Measurements from ENCODE around the gene DCXR. TPM values are rescaled to one million over a fixed set of nuclear protein-coding genes. Genes with fewer than 3 reads are reported as not detected.
A peak's percentile ranks its signal among the peaks of the same experiment; 100 is the strongest.

The DCXR gene
- total and polyA plus RNA-seq, 4 experiments from 2014 or later: 65.9 to 164 (median 92.9) TPM

DNA sequence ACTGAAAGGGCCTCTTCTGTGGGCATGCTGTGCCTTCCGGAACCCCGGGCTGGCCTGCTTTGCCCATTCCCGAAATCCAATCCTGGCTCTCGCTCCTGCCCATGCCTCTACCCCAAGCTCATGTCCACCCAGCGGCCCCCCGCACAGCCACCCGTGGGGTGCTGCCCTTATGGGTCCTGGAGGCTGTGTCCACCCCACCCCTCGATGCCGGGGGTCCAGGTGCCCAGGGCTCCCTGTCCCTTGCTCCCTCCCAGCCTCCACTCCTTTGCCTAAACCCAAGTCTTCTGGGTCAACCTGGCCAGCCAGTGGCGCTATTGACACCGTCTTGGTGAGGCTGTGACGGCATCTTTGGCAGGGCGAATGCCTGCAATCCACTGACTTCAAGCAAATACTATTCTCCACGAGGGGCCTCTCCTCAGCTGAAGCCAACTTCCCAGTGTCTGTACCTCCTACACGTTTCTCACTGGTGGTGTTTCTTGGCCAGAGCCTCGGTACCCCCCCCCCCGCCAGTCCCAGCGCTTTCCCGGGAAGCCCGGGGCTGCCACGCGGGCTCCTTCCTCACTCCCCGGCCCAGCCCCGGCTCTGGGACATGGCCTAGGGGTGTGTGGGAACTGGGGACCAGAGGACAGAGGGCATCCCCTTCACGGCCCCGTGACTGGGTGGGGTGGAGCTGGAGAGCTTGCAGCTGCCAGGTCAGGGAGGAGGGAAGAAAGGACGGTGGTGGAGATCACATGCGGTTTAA, 40.3 kb upstream of the DCXR start:
- ChIA-PET POLR2A (ENCODE audit: partially characterized antibody) (interaction anchor here (0.8 kb wide), 1 partner anchor 20 kb away, joined by 3 read pairs; the partner anchor contains the start of gene FASN), CTCF (ENCODE audit: partially characterized antibody) (no interaction called here)
- H3K27ac ChIP-seq (ENCODE audit: low read depth, low read length): no peak overlapping the region
- no peaks in the 10 kb centered on the region for H3K9me3 ChIP-seq (ENCODE audit: control insufficient read depth in 1 of 2, low read length in 2 of 2)
- intact Hi-C loops (cut with micrococcal nuclease): no loop called here
- peaks cover 11% of the 10 kb centered on the region for H3K36me3 ChIP-seq (ENCODE audit: insufficient read depth, low read length)
- Mint-ChIP-seq H3K27me3 (no peaks in the 10 kb centered on the region), H3K4me1 (no peaks in the 10 kb centered on the region), H3K36me3 (peaks cover 3 to 6% of the 10 kb centered on the region in 2 donors), H3K27ac (peak overlapping the region in 1 of 7 donors; percentile 27), H3K4me3 (no peak overlapping the region), H3K9me3 (peaks cover 0 to 4% (median 0%) of the 10 kb centered on the region in 8 donors)
- no peak for DNase-seq
- H3K27me3 ChIP-seq (ENCODE audit: insufficient read depth, low read length): no peaks in the 10 kb centered on the region
- H3K4me1 ChIP-seq (ENCODE audit: insufficient read depth, low read length): no peaks in the 10 kb centered on the region
- H3K4me3 ChIP-seq (ENCODE audit: low read length in 2 of 2): no peak overlapping the region

DNA sequence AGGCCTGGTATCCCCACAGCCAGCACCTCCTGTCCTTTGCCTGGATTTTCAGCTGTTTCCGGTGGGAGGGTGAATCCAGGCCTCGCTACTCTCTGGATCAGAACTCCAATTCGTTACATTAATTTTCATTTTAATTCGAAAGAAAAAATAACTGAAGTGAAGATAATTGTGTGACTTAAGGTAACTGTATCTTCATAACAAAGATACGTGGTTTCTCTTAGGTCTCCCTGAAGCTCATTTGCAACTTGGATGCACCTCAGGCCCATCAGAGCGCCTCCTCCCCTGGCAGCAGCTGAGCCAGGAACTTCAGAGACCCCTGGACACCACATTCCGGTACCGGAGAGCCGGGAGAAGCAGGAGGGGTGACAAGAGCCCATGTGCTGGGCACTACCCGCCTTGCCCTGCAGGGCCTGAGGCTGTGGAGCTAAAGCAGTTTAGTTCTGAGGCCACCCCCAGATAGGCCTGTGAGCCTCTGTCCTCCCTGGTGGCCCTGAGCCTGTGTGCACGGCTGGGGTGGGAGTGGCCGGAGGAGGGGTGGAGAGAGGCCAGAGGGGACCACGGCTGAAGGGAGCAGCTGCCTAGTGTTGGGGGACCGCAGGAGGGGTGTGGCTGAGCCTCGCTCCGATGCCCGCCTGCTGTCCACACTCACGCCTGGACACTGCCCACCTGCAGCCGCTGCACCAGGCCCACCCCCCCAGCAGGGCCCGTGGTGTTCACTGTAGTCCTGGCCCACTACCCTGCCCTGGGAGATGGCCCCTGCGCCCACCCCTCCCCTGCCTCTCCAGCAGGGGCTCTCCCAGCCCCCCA, 39.5 kb upstream of the DCXR start:
- Mint-ChIP-seq H3K36me3 (peaks cover 3 to 6% of the 10 kb centered on the region in 2 donors), H3K27ac (peak overlapping the region in 1 of 7 donors; percentile 30), H3K9me3 (peaks cover 0 to 4% (median 0%) of the 10 kb centered on the region in 8 donors), H3K4me3 (no peak overlapping the region), H3K27me3 (no peaks in the 10 kb centered on the region), H3K4me1 (no peaks in the 10 kb centered on the region)
- H3K27ac ChIP-seq (ENCODE audit: low read depth, low read length): no peak overlapping the region
- H3K4me3 ChIP-seq (ENCODE audit: low read length in 2 of 2): no peak overlapping the region
- no peaks in the 10 kb centered on the region for H3K4me1 ChIP-seq (ENCODE audit: insufficient read depth, low read length)
- ChIA-PET CTCF (ENCODE audit: partially characterized antibody) (no interaction called here), POLR2A (ENCODE audit: partially characterized antibody) (interaction anchor here (0.8 kb wide), 1 partner anchor 21 kb away, joined by 3 read pairs; the partner anchor contains the start of gene FASN)
- no peak for DNase-seq
- no peaks in the 10 kb centered on the region for H3K27me3 ChIP-seq (ENCODE audit: insufficient read depth, low read length)
- H3K36me3 ChIP-seq (ENCODE audit: insufficient read depth, low read length): peaks cover 10% of the 10 kb centered on the region
- intact Hi-C loops (cut with micrococcal nuclease): no loop called here
- H3K9me3 ChIP-seq (ENCODE audit: control insufficient read depth in 1 of 2, low read length in 2 of 2): no peaks in the 10 kb centered on the region

DNA sequence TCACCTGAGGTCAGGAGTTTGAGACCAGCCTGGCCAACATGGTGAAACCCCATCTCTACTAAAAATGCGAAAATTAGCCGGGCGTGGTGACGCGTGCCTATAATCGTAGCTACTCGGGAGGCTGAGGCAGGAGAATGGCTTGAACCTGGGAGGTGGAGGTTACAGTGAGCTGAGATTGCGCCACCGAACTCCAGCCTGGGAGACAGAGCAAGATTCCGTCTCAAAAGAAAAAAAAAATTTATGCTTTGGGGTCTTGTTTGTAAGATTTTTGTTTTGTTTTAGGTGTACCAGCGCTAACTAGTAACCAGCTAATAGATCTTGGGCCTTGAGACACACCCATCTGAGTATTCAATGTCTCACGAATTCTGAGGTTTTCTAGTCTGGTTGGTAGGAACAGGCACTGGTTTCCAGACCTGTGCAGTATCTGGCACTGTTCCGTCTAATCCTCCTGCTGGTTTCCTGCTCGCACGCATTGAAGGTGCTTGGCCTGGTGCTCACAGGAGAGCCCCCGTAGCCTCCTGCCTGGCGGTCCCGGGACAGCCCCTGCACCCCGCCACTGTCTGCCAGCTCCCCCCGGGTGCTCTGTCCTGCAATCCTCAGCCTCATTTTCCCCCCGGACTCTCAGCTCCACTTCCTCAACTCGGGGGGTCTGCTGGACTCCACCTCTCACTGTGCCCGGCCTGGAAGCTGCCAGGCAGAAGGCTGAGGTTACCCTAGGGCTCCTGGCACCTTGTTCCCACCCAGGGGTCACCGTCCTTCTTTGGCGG, 38.7 kb upstream of the DCXR start:
- no peaks in the 10 kb centered on the region for H3K27me3 ChIP-seq (ENCODE audit: insufficient read depth, low read length)
- no peak overlapping the region for H3K4me3 Mint-ChIP-seq
- POLR2A ChIA-PET (ENCODE audit: partially characterized antibody): no interaction called here
- H3K4me3 ChIP-seq (ENCODE audit: low read length in 2 of 2): no peak overlapping the region
- no peaks in the 10 kb centered on the region for H3K27me3 Mint-ChIP-seq
- H3K27ac Mint-ChIP-seq: peak overlapping the region in 1 of 7 donors; percentile 30
- H3K36me3 Mint-ChIP-seq: peaks cover 3 to 6% of the 10 kb centered on the region in 2 donors
- intact Hi-C loops (cut with micrococcal nuclease): no loop called here
- CTCF ChIA-PET (ENCODE audit: partially characterized antibody): no interaction called here
- no peaks in the 10 kb centered on the region for H3K9me3 ChIP-seq (ENCODE audit: control insufficient read depth in 1 of 2, low read length in 2 of 2)
- no peaks in the 10 kb centered on the region for H3K4me1 Mint-ChIP-seq
- no peak overlapping the region for H3K27ac ChIP-seq (ENCODE audit: low read depth, low read length)
- H3K9me3 Mint-ChIP-seq: peaks cover 0 to 4% (median 0%) of the 10 kb centered on the region in 8 donors
- H3K4me1 ChIP-seq (ENCODE audit: insufficient read depth, low read length): no peaks in the 10 kb centered on the region
- DNase-seq: no peak
- peaks cover 6% of the 10 kb centered on the region for H3K36me3 ChIP-seq (ENCODE audit: insufficient read depth, low read length)

GRCh38 chr17:82073446-82073845, 35.9 kb upstream of the DCXR start:
- Histone ChIP-seq H3K36me3 (ENCODE audit: insufficient read depth, low read length) (no peaks in the 10 kb centered on the region), H3K4me3 (ENCODE audit: low read length in 2 of 2) (no peak overlapping the region), H3K27me3 (ENCODE audit: insufficient read depth, low read length) (no peaks in the 10 kb centered on the region), H3K27ac (ENCODE audit: low read depth, low read length) (no peak overlapping the region), H3K4me1 (ENCODE audit: insufficient read depth, low read length) (no peaks in the 10 kb centered on the region), H3K9me3 (ENCODE audit: control insufficient read depth in 1 of 2, low read length in 2 of 2) (no peaks in the 10 kb centered on the region)
- Mint-ChIP-seq H3K4me1 (no peaks in the 10 kb centered on the region), H3K27me3 (no peaks in the 10 kb centered on the region), H3K27ac (no peak overlapping the region), H3K4me3 (no peak overlapping the region), H3K36me3 (peaks cover 0 to 2% of the 10 kb centered on the region in 2 donors), H3K9me3 (peaks cover 0 to 4% (median 0%) of the 10 kb centered on the region in 8 donors)
- intact Hi-C loops (cut with micrococcal nuclease): no loop called here
- ChIA-PET POLR2A (ENCODE audit: partially characterized antibody) (no interaction called here), CTCF (ENCODE audit: partially characterized antibody) (interaction anchor here (0.6 to 0.8 kb wide), 2 partner anchors 36 to 43 kb away, joined by 3 read pairs; partner anchors contain the start of gene DCXR)
- DNase-seq: no peak

DNA sequence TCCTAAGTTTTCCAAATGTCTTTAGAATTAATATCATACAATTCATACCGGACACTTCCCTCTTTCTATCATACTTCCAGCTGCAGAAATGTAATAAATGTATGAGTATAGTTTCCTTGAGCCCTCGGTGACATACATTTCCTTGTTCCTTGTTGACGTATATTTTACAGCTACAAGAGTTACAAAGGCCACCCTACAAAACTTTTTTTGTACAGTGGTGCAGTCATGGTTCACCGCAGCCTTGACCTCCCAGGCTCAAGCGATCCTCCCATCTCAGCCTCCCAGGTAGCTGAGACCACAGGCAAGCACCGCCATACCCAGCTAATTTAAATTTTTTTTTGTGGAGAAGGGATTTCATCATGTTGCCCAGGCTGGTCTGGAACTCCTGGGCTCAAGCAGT, 35.3 kb upstream of the DCXR start:
- Histone ChIP-seq H3K27me3 (ENCODE audit: insufficient read depth, low read length) (no peaks in the 10 kb centered on the region), H3K36me3 (ENCODE audit: insufficient read depth, low read length) (no peaks in the 10 kb centered on the region), H3K9me3 (ENCODE audit: control insufficient read depth in 1 of 2, low read length in 2 of 2) (no peaks in the 10 kb centered on the region), H3K4me3 (ENCODE audit: low read length in 2 of 2) (no peak overlapping the region), H3K4me1 (ENCODE audit: insufficient read depth, low read length) (no peaks in the 10 kb centered on the region), H3K27ac (ENCODE audit: low read depth, low read length) (no peak overlapping the region)
- Mint-ChIP-seq H3K4me3 (no peak overlapping the region), H3K27ac (no peak overlapping the region), H3K9me3 (peaks cover 0 to 4% (median 0%) of the 10 kb centered on the region in 8 donors), H3K36me3 (no peaks in the 10 kb centered on the region), H3K27me3 (no peaks in the 10 kb centered on the region), H3K4me1 (no peaks in the 10 kb centered on the region)
- ChIA-PET CTCF (ENCODE audit: partially characterized antibody) (interaction anchor here (0.6 to 0.8 kb wide), 3 partner anchors 35 to 437 kb away, joined by 3 read pairs; partner anchors contain the start of gene DCXR), POLR2A (ENCODE audit: partially characterized antibody) (no interaction called here)
- intact Hi-C loops (cut with micrococcal nuclease): no loop called here
- DNase-seq: no peak

DNA sequence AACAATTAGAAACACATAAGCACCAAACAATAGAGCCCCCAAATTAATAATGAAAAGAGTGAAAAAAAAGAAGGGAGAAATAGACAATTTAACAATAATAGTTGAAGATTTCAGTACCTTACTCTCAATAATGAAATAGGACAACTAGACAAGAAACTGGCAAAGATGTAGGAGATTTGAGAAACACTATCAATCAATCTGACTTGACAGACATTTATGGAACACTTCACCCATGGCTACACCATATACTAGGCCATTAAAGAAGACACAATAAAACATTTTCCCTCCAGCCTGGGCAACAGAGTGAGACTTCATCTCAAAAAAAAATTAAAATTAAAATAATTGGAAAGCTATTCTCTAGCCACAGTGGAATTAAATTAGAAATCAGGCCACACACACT, 33.1 kb upstream of the DCXR start:
- peak overlapping the region in 2 of 7 donors; percentile 2 to 3 for H3K27ac Mint-ChIP-seq
- ChIA-PET CTCF (ENCODE audit: partially characterized antibody) (no interaction called here), POLR2A (ENCODE audit: partially characterized antibody) (interaction anchor here (1.1 kb wide), 1 partner anchor 56 kb away, joined by 3 read pairs; no protein-coding TSS in a partner anchor)
- Histone ChIP-seq H3K4me1 (ENCODE audit: insufficient read depth, low read length) (peaks cover 11% of the 10 kb centered on the region), H3K4me3 (ENCODE audit: low read length in 2 of 2) (no peak overlapping the region), H3K9me3 (ENCODE audit: control insufficient read depth in 1 of 2, low read length in 2 of 2) (no peaks in the 10 kb centered on the region), H3K27ac (ENCODE audit: low read depth, low read length) (no peak overlapping the region), H3K27me3 (ENCODE audit: insufficient read depth, low read length) (no peaks in the 10 kb centered on the region), H3K36me3 (ENCODE audit: insufficient read depth, low read length) (no peaks in the 10 kb centered on the region)
- H3K36me3 Mint-ChIP-seq: no peaks in the 10 kb centered on the region
- H3K9me3 Mint-ChIP-seq: no peaks in the 10 kb centered on the region
- H3K27me3 Mint-ChIP-seq: no peaks in the 10 kb centered on the region
- intact Hi-C loops (cut with micrococcal nuclease): no loop called here
- no peak for DNase-seq
- H3K4me1 Mint-ChIP-seq: peaks cover 0 to 14% (median 7%) of the 10 kb centered on the region in 4 donors
- no peak overlapping the region for H3K4me3 Mint-ChIP-seq

Measured in CD4-positive, alpha-beta memory T cell (primary cell).